HEK293 (cell line): ENCODE results near the gene SIRPA.

Source experiments
- SP2 ChIP-seq: fragments of 450-650 bp; formaldehyde crosslinking; IDR thresholded peaks from 2 replicates; pipeline ENCODE4 v1.5.1; 2016; ENCODE audit warnings: missing biosample characterization, missing genetic modification characterization
- ZNF138 ChIP-seq: fragments of 450-650 bp; formaldehyde crosslinking; IDR thresholded peaks from 2 replicates; pipeline ENCODE4 v1.5.1; 2016; ENCODE audit warnings: missing biosample characterization, missing genetic modification characterization, borderline replicate concordance

DNA sequence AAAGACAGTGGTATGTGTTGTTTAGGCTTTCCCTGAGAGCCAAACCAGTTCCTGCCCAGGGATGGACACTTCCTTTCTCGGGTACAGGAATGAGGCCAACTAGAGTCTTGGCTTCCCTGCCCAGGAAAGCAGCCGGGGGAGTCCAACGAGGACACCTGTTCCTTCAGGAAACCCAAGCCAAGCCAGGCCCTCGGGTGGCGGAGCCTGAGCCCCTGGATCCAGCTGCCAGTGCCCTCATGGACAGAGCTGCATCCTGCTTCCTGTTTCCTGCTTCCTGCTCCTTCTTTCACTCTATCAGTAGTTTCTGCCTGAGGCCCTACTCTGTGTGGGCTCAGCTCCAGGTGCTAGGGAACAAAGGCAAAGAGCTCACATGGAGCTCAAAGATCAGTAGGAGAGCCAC lies 7.9 kb upstream of the SIRPA start:
- TF ChIP-seq ZNF138 (tag by site-specific recombination), result no peak
- TF ChIP-seq SP2 (tag by site-specific recombination), result no peak
